ENCODE data around the gene CHKA.

DNA sequence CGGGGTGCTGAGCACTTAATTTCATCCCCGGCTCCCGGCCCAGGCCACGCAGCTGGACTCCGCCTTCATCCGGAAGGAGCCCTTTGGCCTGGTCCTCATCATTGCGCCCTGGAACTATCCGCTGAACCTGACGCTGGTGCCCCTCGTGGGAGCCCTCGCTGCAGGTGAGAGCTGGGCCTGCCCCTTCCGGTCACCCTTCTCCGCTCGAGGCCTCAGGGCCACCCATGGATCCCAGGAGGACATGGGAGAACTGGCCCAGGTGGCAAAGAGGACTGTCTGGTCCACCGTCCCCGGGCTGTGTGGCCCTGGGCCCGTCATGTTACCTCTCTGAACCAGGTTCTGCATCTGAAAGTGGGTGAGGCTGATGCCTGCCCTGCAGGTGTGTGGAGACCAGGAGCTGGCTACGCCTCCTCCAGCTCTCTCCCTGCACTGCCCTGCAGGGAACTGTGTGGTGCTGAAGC, 102.4 kb downstream of the CHKA start:
- no peak for TF ChIP-seq POLR2A (IDR thresholded peaks at IDR 0.05)
- TF ChIP-seq, protein P1, sequence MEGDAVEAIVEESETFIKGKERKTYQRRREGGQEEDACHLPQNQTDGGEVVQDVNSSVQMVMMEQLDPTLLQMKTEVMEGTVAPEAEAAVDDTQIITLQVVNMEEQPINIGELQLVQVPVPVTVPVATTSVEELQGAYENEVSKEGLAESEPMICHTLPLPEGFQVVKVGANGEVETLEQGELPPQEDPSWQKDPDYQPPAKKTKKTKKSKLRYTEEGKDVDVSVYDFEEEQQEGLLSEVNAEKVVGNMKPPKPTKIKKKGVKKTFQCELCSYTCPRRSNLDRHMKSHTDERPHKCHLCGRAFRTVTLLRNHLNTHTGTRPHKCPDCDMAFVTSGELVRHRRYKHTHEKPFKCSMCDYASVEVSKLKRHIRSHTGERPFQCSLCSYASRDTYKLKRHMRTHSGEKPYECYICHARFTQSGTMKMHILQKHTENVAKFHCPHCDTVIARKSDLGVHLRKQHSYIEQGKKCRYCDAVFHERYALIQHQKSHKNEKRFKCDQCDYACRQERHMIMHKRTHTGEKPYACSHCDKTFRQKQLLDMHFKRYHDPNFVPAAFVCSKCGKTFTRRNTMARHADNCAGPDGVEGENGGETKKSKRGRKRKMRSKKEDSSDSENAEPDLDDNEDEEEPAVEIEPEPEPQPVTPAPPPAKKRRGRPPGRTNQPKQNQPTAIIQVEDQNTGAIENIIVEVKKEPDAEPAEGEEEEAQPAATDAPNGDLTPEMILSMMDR (IDR thresholded peaks at IDR 0.05) = no peak
